Measurements from ENCODE around the gene MACF1. TPM values are rescaled to one million over a fixed set of nuclear protein-coding genes. Genes with fewer than 3 reads are reported as not detected.

The MACF1 gene
- total RNA-seq, 2 donors from 2014 or later = 169 to 292 TPM

DNA sequence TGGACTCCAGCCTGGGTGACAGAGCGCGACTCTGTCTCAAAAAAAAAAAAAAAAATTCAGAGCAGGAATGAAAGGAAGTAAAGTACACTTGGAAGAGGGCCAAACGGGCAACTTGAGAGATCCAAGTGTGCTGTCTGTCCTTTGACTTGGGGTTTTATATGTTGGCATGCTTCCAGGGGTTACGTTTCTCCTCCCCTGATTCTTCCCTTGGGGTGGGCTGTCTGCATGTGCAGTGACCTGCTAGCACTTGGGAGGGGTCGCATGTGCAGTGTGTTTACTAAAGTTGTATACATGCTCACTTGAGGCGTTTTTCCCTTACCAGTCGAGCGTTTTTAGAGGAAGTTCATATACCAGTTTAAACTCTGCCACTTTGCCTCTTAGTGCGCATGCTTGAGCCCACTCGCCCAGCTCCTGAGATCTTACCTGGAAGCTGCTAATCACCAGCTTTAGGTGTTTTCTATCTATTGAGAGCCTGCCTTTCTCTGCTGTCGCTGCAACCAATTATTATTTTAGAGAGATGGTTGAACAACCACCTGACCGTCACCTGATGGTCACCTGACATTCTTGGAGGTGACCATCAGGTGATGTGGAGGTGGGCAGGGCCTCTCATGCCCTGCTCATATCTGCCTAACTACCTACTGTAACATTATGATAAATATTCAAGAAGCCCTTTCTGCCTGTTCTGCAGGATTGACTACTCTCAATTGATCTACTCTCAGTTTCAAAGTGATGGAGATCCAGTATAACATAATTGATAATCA, 140.1 kb downstream of the MACF1 start:
- peaks cover 14 to 23% of the 10 kb centered on the region in 2 donors for H3K36me3 Mint-ChIP-seq (ENCODE audit: insufficient read depth in 2 of 2)
- H3K9me3 Mint-ChIP-seq = no peaks in the 10 kb centered on the region
- H3K27me3 Mint-ChIP-seq (ENCODE audit: low read depth) = no peaks in the 10 kb centered on the region
- DNase-seq (no peak), ATAC-seq (replicated peaks in 1 of 2) (no peak)
- H3K27ac Mint-ChIP-seq = no peak overlapping the region
- H3K4me1 Mint-ChIP-seq (ENCODE audit: low read depth) = no peaks in the 10 kb centered on the region
- no peak overlapping the region for H3K4me3 Mint-ChIP-seq

GRCh38 chr1:39346872-39347271, 142.4 kb downstream of the MACF1 start:
- DNase-seq (no peak), ATAC-seq (replicated peaks in 1 of 2) (no peak)
- Mint-ChIP-seq H3K9me3 (no peaks in the 10 kb centered on the region), H3K4me3 (no peak overlapping the region), H3K27me3 (ENCODE audit: low read depth) (no peaks in the 10 kb centered on the region), H3K27ac (peak overlapping the region; percentile 12), H3K4me1 (ENCODE audit: low read depth) (no peaks in the 10 kb centered on the region), H3K36me3 (ENCODE audit: insufficient read depth in 2 of 2) (peaks cover 12 to 31% of the 10 kb centered on the region in 2 donors)

DNA sequence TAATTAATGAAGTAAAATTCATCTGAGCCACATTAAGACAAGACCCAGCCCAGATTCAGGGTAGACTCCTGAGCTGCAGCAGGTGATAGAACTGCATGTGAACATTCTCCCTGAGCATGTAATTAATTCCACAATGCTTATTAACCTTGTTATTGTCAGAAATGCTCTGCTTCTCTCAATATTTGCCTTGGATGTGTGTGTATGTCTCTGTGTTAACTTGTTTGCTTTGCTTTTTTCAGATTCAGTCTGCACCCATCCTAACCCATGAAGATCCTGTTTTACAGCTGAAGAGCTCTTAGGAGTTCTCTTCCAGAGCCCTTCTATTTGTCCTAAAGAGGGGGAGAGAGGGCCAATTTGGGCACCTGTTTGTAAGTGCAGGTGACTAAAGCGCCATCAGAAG, 143.8 kb downstream of the MACF1 start:
- no peak for DNase-seq
- H3K27ac Mint-ChIP-seq = peak overlapping the region; percentile 2
- H3K4me3 Mint-ChIP-seq = no peak overlapping the region
- H3K9me3 Mint-ChIP-seq = no peaks in the 10 kb centered on the region
- no peaks in the 10 kb centered on the region for H3K27me3 Mint-ChIP-seq (ENCODE audit: low read depth)
- H3K36me3 Mint-ChIP-seq (ENCODE audit: insufficient read depth in 2 of 2) = peaks cover 6 to 28% of the 10 kb centered on the region in 2 donors
- ATAC-seq (replicated peaks in 1 of 2) = no peak
- no peaks in the 10 kb centered on the region for H3K4me1 Mint-ChIP-seq (ENCODE audit: low read depth)

DNA sequence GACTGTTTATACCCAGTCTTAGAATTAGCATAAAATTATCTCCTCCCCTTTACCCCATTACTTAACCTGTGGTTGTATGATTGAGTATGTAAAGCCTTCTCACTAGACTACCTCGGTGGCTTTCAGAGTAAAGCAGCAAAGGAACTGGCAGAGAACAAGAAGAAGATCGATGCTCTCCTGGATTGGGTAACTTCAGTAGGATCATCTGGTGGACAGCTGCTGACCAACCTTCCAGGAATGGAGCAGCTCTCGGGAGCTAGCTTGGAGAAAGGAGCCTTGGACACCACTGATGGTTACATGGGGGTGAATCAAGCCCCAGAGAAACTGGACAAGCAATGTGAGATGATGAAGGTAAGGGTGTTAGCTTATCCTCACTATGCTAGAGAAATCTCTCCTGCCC, 148.4 kb downstream of the MACF1 start:
- Mint-ChIP-seq H3K9me3 (no peaks in the 10 kb centered on the region), H3K27me3 (ENCODE audit: low read depth) (no peaks in the 10 kb centered on the region), H3K27ac (no peak overlapping the region), H3K4me1 (ENCODE audit: low read depth) (no peaks in the 10 kb centered on the region), H3K36me3 (ENCODE audit: insufficient read depth in 2 of 2) (peaks cover 11 to 28% of the 10 kb centered on the region in 2 donors), H3K4me3 (no peak overlapping the region)
- DNase-seq (no peak), ATAC-seq (replicated peaks in 1 of 2) (no peak)

GRCh38 chr1:39354572-39354971, 150.1 kb downstream of the MACF1 start:
- ATAC-seq (replicated peaks in 1 of 2) (no peak), DNase-seq (no peak)
- H3K27me3 Mint-ChIP-seq (ENCODE audit: low read depth) = no peaks in the 10 kb centered on the region
- peaks cover 11 to 18% of the 10 kb centered on the region in 2 donors for H3K36me3 Mint-ChIP-seq (ENCODE audit: insufficient read depth in 2 of 2)
- no peak overlapping the region for H3K4me3 Mint-ChIP-seq
- H3K4me1 Mint-ChIP-seq (ENCODE audit: low read depth) = no peaks in the 10 kb centered on the region
- H3K9me3 Mint-ChIP-seq = no peaks in the 10 kb centered on the region
- H3K27ac Mint-ChIP-seq = no peak overlapping the region

- no peaks in the 10 kb centered on the region for H3K27me3 Mint-ChIP-seq (ENCODE audit: low read depth)
- no peak overlapping the region for H3K4me3 Mint-ChIP-seq
- no peak for ATAC-seq (replicated peaks in 1 of 2)
- H3K36me3 Mint-ChIP-seq (ENCODE audit: insufficient read depth in 2 of 2) = peaks cover 15 to 26% of the 10 kb centered on the region in 2 donors
- no peak for DNase-seq
- H3K4me1 Mint-ChIP-seq (ENCODE audit: low read depth) = no peaks in the 10 kb centered on the region
- H3K27ac Mint-ChIP-seq = peak overlapping the region; percentile 6
- H3K9me3 Mint-ChIP-seq = no peaks in the 10 kb centered on the region
Measured at GRCh38 chr1:39358491-39358890, 154.0 kb downstream of the MACF1 start.

DNA sequence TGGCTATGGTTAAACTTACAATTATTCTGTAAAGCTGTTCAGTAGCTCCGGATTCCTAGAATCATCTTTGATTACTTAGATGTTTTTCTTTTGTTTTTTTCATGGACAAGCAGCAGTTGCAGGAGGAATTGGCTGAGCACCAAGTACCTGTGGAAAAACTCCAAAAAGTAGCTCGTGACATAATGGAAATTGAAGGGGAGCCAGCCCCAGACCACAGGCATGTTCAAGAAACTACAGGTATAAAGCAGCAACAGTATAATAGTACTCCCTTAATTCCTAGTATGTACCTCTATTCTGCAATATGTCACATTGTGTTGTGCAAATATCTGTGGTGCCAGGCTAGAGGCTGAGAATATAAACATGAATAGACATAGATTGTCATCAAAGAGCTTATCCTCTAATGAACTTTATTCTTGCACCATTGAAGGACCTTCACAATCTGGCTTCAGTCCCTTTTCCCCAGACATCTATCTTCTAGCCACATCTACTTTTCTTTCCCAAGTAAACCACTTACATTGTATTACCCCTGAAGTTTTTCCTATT, 154.6 kb downstream of the MACF1 start:
- H3K4me3 Mint-ChIP-seq = no peak overlapping the region
- ATAC-seq (replicated peaks in 1 of 2) (no peak), DNase-seq (no peak)
- H3K27ac Mint-ChIP-seq = no peak overlapping the region
- H3K4me1 Mint-ChIP-seq (ENCODE audit: low read depth) = no peaks in the 10 kb centered on the region
- H3K36me3 Mint-ChIP-seq (ENCODE audit: insufficient read depth in 2 of 2) = peaks cover 10 to 28% of the 10 kb centered on the region in 2 donors
- H3K27me3 Mint-ChIP-seq (ENCODE audit: low read depth) = no peaks in the 10 kb centered on the region
- H3K9me3 Mint-ChIP-seq = no peaks in the 10 kb centered on the region

DNA sequence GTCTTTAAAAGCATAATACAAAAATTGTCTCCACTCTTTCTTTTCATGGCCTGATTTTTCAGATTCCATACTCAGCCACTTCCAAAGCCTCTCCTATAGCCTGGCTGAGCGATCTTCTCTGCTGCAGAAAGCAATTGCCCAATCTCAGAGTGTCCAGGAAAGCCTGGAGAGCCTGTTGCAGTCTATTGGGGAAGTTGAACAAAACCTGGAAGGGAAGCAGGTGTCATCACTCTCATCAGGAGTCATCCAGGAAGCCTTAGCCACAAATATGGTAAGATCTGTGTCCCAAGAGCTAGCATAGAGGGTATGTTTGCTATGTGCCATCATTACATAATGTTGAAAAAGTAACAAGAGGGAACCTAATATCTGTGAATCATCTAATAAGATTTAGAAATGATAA, 156.2 kb downstream of the MACF1 start:
- ATAC-seq (replicated peaks in 1 of 2) = no peak
- H3K27ac Mint-ChIP-seq = peak overlapping the region; percentile 63

GRCh38 chr1:39361446-39361845, 157.0 kb downstream of the MACF1 start:
- Mint-ChIP-seq H3K9me3 (no peaks in the 10 kb centered on the region), H3K27ac (no peak overlapping the region), H3K36me3 (ENCODE audit: insufficient read depth in 2 of 2) (peaks cover 10 to 31% of the 10 kb centered on the region in 2 donors), H3K4me3 (no peak overlapping the region), H3K4me1 (ENCODE audit: low read depth) (no peaks in the 10 kb centered on the region), H3K27me3 (ENCODE audit: low read depth) (no peaks in the 10 kb centered on the region)
- DNase-seq = no peak
- no peak for ATAC-seq (replicated peaks in 1 of 2)

More for the DNA sequence above, 156.2 kb downstream of the MACF1 start:
- H3K9me3 Mint-ChIP-seq = no peaks in the 10 kb centered on the region
- no peaks in the 10 kb centered on the region for H3K27me3 Mint-ChIP-seq (ENCODE audit: low read depth)
- no peaks in the 10 kb centered on the region for H3K4me1 Mint-ChIP-seq (ENCODE audit: low read depth)
- no peak overlapping the region for H3K4me3 Mint-ChIP-seq
- no peak for DNase-seq
- H3K36me3 Mint-ChIP-seq (ENCODE audit: insufficient read depth in 2 of 2) = peaks cover 10 to 28% of the 10 kb centered on the region in 2 donors

- peaks cover 7 to 33% of the 10 kb centered on the region in 2 donors for H3K36me3 Mint-ChIP-seq (ENCODE audit: insufficient read depth in 2 of 2)
Measured at GRCh38 chr1:39363267-39363666, 158.8 kb downstream of the MACF1 start.

DNA sequence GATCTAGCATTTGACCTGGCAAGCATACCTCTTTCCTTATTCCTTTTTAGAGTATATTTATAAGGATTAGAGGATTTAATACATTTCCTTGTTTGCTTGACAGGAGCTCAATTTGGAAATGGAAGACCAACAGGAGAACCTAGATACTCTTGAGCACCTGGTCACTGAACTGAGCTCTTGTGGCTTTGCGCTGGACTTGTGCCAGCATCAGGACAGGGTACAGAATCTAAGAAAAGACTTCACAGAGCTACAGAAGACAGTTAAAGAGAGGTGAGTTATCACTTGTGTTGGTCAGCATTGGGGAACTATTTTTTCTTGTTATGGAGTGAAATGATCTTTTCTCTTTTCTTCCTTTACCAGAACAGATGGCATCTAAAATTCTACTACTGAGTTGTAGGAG, 163.6 kb downstream of the MACF1 start:
- Mint-ChIP-seq H3K27ac (peak overlapping the region; percentile 42), H3K9me3 (no peaks in the 10 kb centered on the region), H3K4me3 (no peak overlapping the region), H3K36me3 (ENCODE audit: insufficient read depth in 2 of 2) (peaks cover 11 to 39% of the 10 kb centered on the region in 2 donors), H3K27me3 (ENCODE audit: low read depth) (no peaks in the 10 kb centered on the region), H3K4me1 (ENCODE audit: low read depth) (no peaks in the 10 kb centered on the region)
- ATAC-seq (replicated peaks in 1 of 2) (no peak), DNase-seq (no peak)

More at GRCh38 chr1:39363267-39363666, 158.8 kb downstream of the MACF1 start:
- no peak for ATAC-seq (replicated peaks in 1 of 2)
- DNase-seq = no peak
- Mint-ChIP-seq H3K4me1 (ENCODE audit: low read depth) (no peaks in the 10 kb centered on the region), H3K27ac (peak overlapping the region; percentile 68), H3K9me3 (no peaks in the 10 kb centered on the region), H3K4me3 (no peak overlapping the region), H3K27me3 (ENCODE audit: low read depth) (no peaks in the 10 kb centered on the region)

DNA sequence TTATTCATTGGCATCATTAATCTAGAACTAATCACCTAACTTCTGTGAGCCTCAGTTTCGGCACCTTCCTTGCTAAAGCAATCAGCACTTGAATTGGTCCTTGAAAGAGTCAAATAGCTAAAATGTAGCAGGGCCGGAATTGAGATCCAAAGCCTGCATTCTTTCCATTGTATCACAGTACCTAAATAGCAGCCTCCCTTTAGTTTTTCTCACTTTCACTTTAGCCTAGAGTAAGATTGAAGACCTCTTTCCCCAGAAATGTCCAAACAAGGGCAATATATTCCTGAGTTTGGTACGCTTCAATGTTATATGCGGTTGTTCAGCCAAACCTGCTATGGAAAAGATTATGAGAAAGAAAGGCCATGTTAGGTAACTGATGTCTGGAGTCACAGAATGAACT, 165.1 kb downstream of the MACF1 start:
- Mint-ChIP-seq H3K27ac (peak overlapping the region; percentile 20), H3K4me1 (ENCODE audit: low read depth) (no peaks in the 10 kb centered on the region), H3K27me3 (ENCODE audit: low read depth) (no peaks in the 10 kb centered on the region), H3K36me3 (ENCODE audit: insufficient read depth in 2 of 2) (peaks cover 11 to 34% of the 10 kb centered on the region in 2 donors), H3K9me3 (no peaks in the 10 kb centered on the region), H3K4me3 (no peak overlapping the region)
- DNase-seq = no peak
- ATAC-seq (replicated peaks in 1 of 2) = no peak

DNA sequence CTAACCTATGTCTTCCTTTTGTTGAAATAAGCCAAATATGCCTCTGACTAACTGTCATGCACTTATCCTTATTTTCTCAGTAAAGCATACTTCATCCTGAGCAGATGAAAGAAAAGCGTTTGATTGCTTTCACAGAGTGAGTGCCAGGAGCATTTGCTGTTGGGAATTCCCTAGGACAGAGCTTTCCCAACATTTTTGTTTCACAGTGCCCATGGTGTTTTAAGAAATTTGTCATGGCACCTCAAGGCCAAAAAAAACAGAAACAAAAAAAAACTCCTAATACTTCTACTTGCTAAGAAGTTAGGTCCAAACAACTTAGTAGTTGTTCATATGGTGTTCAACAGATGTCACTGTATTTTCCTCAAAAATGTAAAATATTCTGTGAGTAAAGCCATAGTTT, 166.1 kb downstream of the MACF1 start:
- DNase-seq (no peak), ATAC-seq (replicated peaks in 1 of 2) (no peak)
- H3K27me3 Mint-ChIP-seq (ENCODE audit: low read depth) = no peaks in the 10 kb centered on the region
- H3K36me3 Mint-ChIP-seq (ENCODE audit: insufficient read depth in 2 of 2) = peaks cover 11 to 34% of the 10 kb centered on the region in 2 donors
- no peak overlapping the region for H3K27ac Mint-ChIP-seq
- no peaks in the 10 kb centered on the region for H3K9me3 Mint-ChIP-seq
- H3K4me3 Mint-ChIP-seq = no peak overlapping the region
- no peaks in the 10 kb centered on the region for H3K4me1 Mint-ChIP-seq (ENCODE audit: low read depth)

GRCh38 chr1:39372105-39372504, 167.6 kb downstream of the MACF1 start:
- no peaks in the 10 kb centered on the region for H3K27me3 Mint-ChIP-seq (ENCODE audit: low read depth)
- H3K4me1 Mint-ChIP-seq (ENCODE audit: low read depth) = no peaks in the 10 kb centered on the region
- no peak overlapping the region for H3K4me3 Mint-ChIP-seq
- no peak for DNase-seq
- peaks cover 12 to 30% of the 10 kb centered on the region in 2 donors for H3K36me3 Mint-ChIP-seq (ENCODE audit: insufficient read depth in 2 of 2)
- H3K9me3 Mint-ChIP-seq = no peaks in the 10 kb centered on the region
- no peak overlapping the region for H3K27ac Mint-ChIP-seq
- ATAC-seq (replicated peaks in 1 of 2) = no peak
